OCI-LY7 (cell line): ENCODE data around the gene CRYBB3. TPM values are rescaled to one million over a fixed set of nuclear protein-coding genes. Genes with fewer than 3 reads are reported as not detected.

ENCODE experiments used
- BruUV-seq: library from RNA; stranded (reverse); fragments of 400-500 nt; replicated peaks from 2 replicates; lab custom pipeline; 2021; lab: Mats Ljungman, UMichigan
- CTCF ChIA-PET: fragments of 300-600 bp; sonication (Branson Sonifier 250); formaldehyde crosslinking; loops from one replicate; lab custom pipeline; 2022; ENCODE audit warnings: antibody characterized with exemption; ENCODE audit not compliant: unreplicated experiment; lab: Charles Lee
- POLR2A ChIA-PET: fragments of 300-600 bp; sonication (Branson Sonifier 250); formaldehyde crosslinking; loops from one replicate; lab custom pipeline; 2022; ENCODE audit warnings: antibody characterized with exemption; lab: Charles Lee
- DNase-seq: peaks from one replicate; pipeline ENCODE4 v3.0.0-alpha.2; 2015; ENCODE audit warnings: low spot score
- H2AFZ ChIP-seq: fragments of 200-600 bp; sonication (generic), shearing (Covaris generic); 2 replicates; pipeline ENCODE4 v1.6.1; 2014; ENCODE audit warnings: mild to moderate bottlenecking, antibody characterized with exemption, low read length, moderate library complexity
- H3K27ac ChIP-seq: fragments of 200-600 bp; sonication (generic); 2 replicates; pipeline ENCODE4 v1.5.1; 2014; ENCODE audit warnings: mixed run types, low read depth, mild to moderate bottlenecking, moderate library complexity, low read length, inconsistent platforms; ENCODE audit not compliant: poor library complexity, severe bottlenecking
- H3K36me3 ChIP-seq: fragments of 200-600 bp; sonication (generic); 2 replicates; pipeline ENCODE4 v1.6.1; 2014; ENCODE audit warnings: mild to moderate bottlenecking, antibody characterized with exemption, low read length, moderate library complexity, mixed read lengths; ENCODE audit not compliant: insufficient read depth
- H3K4me1 ChIP-seq: fragments of 200-600 bp; sonication (generic); 2 replicates; pipeline ENCODE4 v1.5.1; 2014; ENCODE audit warnings: mild to moderate bottlenecking, low read length; ENCODE audit not compliant: insufficient read depth, poor library complexity, severe bottlenecking
- H3K4me2 ChIP-seq: fragments of 200-600 bp; sonication (generic); 2 replicates; pipeline ENCODE4 v1.6.1; 2014; ENCODE audit warnings: mild to moderate bottlenecking, low read length
- H3K4me3 ChIP-seq: fragments of 200-600 bp; sonication (generic); 2 replicates; pipeline ENCODE4 v1.5.1; 2014; ENCODE audit warnings: mild to moderate bottlenecking, low read depth, low read length; ENCODE audit not compliant: poor library complexity, severe bottlenecking
- H3K79me2 ChIP-seq: fragments of 200-600 bp; sonication (generic); 2 replicates; pipeline ENCODE4 v1.6.1; 2016; ENCODE audit warnings: low read depth, mild to moderate bottlenecking, low read length, moderate library complexity, mixed read lengths; ENCODE audit not compliant: insufficient read depth
- H3K9me2 ChIP-seq: fragments of 200-600 bp; sonication (generic); 2 replicates; pipeline ENCODE4 v1.6.1; 2016; ENCODE audit warnings: mild to moderate bottlenecking, low read length, mixed read lengths; ENCODE audit not compliant: insufficient read depth
- H3K9me3 ChIP-seq: fragments of 200-600 bp; sonication (generic); 2 replicates; pipeline ENCODE4 v1.6.1; 2014; ENCODE audit warnings: mild to moderate bottlenecking, mixed run types, low read length, mixed read lengths
- H4K20me1 ChIP-seq: fragments of 200-600 bp; sonication (generic); 2 replicates; pipeline ENCODE4 v1.6.1; 2014; ENCODE audit warnings: mild to moderate bottlenecking, antibody characterized with exemption, low read length, moderate library complexity, mixed read lengths; ENCODE audit not compliant: insufficient read depth
- CTCF ChIP-seq: fragments of 200-600 bp; sonication (generic); conservative IDR thresholded peaks from 2 replicates; pipeline ENCODE4 v1.5.1; 2014; ENCODE audit warnings: mild to moderate bottlenecking, antibody characterized with exemption, low read length, moderate library complexity, mixed read lengths
- EZH2phosphoT487 ChIP-seq: fragments of 200-600 bp; sonication (generic); IDR thresholded peaks from 2 replicates; pipeline ENCODE4 v1.6.1; 2018; ENCODE audit warnings: low read depth, borderline replicate concordance, mild to moderate bottlenecking, mixed run types, antibody characterized with exemption, low read length, moderate library complexity, mixed read lengths
- intact Hi-C: fragments of 100-400 bp; cut with micrococcal nuclease; formaldehyde crosslinking; loops from one replicate; pipeline ENCODE4 v1.10.0; 2022; ENCODE audit not compliant: unreplicated experiment
- total RNA-seq, 2 experiments: library from RNA; depleted of rRNA in 1 of 2; stranded (reverse); fragments of >200 nt in 1 of 2; shearing (Covaris generic) in 1 of 2; gene quantifications; 2 replicates each; pipeline ENCODE4 v1.2.3, GENCODE V29; 2014 to 2022

CRYBB3 gene
- total RNA-seq, 2 experiments from 2014 or later = not detected

- intact Hi-C loops = no loop called here
- H3K4me1 ChIP-seq = no peaks in the 10 kb centered on the region
- POLR2A ChIA-PET = no interaction called here
Observed at GRCh38 chr22:25161916-25162530, 37.6 kb upstream of the CRYBB3 start.

GRCh38 chr22:25162561-25162960 is 37.1 kb upstream of the CRYBB3 start:
- no peaks in the 10 kb centered on the region for H4K20me1 ChIP-seq
- POLR2A ChIA-PET = no interaction called here
- no peak overlapping the region for H2AFZ ChIP-seq
- no peaks in the 10 kb centered on the region for H3K79me2 ChIP-seq
- H3K9me3 ChIP-seq = no peaks in the 10 kb centered on the region
- no peaks in the 10 kb centered on the region for H3K36me3 ChIP-seq
- CTCF ChIA-PET = no interaction called here
- no peak for TF ChIP-seq EZH2phosphoT487
- no peak for TF ChIP-seq CTCF
- H3K4me2 ChIP-seq = no peak overlapping the region
- BruUV-seq = no TSS peak
- intact Hi-C loops = no loop called here
- DNase-seq = no peak
- no peak overlapping the region for H3K4me3 ChIP-seq
- no peaks in the 10 kb centered on the region for H3K9me2 ChIP-seq
- no peak overlapping the region for H3K27ac ChIP-seq
- H3K4me1 ChIP-seq = no peaks in the 10 kb centered on the region

More at GRCh38 chr22:25161916-25162530, 37.6 kb upstream of the CRYBB3 start:
- H3K4me3 ChIP-seq = no peak overlapping the region
- H4K20me1 ChIP-seq = no peaks in the 10 kb centered on the region
- H3K9me2 ChIP-seq = no peaks in the 10 kb centered on the region
- H3K4me2 ChIP-seq = no peak overlapping the region
- TF ChIP-seq CTCF (no peak), EZH2phosphoT487 (no peak)
- H3K36me3 ChIP-seq = no peaks in the 10 kb centered on the region
- no peaks in the 10 kb centered on the region for H3K9me3 ChIP-seq
- H3K79me2 ChIP-seq = no peaks in the 10 kb centered on the region
- DNase-seq = no peak
- CTCF ChIA-PET = no interaction called here
- no TSS peak for BruUV-seq
- no peak overlapping the region for H3K27ac ChIP-seq
- no peak overlapping the region for H2AFZ ChIP-seq

GRCh38 chr22:25165785-25166184 is 33.9 kb upstream of the CRYBB3 start:
- no peaks in the 10 kb centered on the region for H3K79me2 ChIP-seq
- H3K9me2 ChIP-seq = no peaks in the 10 kb centered on the region
- no peaks in the 10 kb centered on the region for H3K4me1 ChIP-seq
- no peak for TF ChIP-seq CTCF
- no peak for TF ChIP-seq EZH2phosphoT487
- BruUV-seq = no TSS peak
- H3K9me3 ChIP-seq = no peaks in the 10 kb centered on the region
- H3K36me3 ChIP-seq = no peaks in the 10 kb centered on the region
- DNase-seq = no peak
- intact Hi-C loops = no loop called here
- ChIA-PET POLR2A (no interaction called here), CTCF (no interaction called here)
- no peak overlapping the region for H3K4me3 ChIP-seq
- no peak overlapping the region for H3K4me2 ChIP-seq
- H3K27ac ChIP-seq = no peak overlapping the region
- no peak overlapping the region for H2AFZ ChIP-seq
- H4K20me1 ChIP-seq = no peaks in the 10 kb centered on the region
